GM19438 (cell line): ENCODE results near the gene ZNF362.
A peak's percentile ranks its signal among the peaks of the same experiment; 100 is the strongest.

Experiments
- ATAC-seq: cut with Tn5 transposase; IDR thresholded peaks from one replicate; pipeline ENCODE4 v1.9.1; 2021; ENCODE audit warnings: low read depth; ENCODE audit not compliant: unreplicated experiment

The ZNF362 gene

DNA sequence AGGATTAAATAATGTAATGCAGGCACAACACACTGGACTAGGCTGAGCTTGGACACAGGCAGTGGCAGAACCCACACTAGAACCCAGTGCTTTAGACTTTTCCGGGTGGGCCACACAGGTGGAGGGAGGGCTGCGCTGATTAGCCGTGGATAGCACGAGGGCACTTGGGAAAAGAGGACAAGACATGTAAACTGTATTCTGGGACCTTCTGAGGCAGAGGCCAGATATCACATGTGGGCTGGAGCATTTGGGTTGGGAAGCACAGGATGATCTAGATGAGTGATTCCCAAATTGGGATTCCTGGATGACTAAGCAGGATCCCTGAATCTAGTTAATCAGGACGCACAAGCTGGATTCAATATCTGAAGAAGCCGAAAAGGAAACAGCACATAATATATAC, 84.9 kb downstream of the ZNF362 start:
- ATAC-seq, result no peak

DNA sequence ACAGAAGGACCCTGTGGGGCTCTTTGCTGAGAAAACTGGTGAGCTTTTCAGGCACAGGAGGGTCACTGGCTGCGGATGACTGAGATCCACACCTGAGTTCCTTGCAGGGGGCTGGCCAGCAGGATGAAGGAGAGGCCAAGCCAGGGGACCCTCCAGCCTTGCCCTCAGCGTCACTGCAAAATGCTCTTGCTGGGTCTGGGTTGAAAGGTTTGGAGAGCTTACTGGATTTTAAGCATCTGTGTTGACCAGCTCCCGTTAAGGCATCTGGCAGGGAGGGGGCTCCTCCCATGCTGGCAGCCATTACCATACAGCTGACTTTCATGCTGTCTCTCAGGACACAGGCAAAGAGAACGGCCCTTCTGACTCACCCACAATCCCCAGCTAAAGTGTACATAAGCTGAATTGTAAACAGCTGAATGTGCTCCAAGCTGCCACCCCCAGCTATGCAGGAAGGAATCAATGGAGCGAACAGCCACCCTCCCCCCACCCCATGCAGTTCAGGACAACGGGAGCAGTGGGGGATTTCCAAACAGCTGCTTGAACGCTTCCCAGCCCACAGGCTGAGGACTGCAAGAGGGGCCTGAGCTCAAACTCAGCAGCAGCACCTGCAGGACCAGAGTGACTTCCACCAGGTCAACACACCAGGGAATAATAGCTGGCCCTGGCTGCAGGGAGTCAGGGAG, 85.9 kb downstream of the ZNF362 start:
- ATAC-seq, result no peak

DNA sequence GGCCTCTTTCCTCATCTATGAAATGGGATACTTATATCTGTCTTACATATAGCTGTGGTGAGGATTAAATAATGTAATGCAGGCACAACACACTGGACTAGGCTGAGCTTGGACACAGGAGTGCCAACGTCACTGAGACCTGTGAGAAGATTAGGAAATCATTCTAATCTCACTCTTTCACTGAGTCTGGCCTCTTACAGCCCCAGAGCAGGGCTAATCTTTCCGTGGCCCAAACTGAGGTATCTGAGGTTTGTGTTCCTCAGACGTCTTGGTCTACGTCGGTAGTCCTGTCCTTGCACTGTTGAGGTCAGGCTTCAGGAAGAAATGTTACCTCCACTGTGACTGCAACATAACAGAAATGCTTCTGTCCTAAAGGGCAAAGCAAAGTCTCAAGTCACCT, 87.2 kb downstream of the ZNF362 start:
- ATAC-seq, result no peak

DNA sequence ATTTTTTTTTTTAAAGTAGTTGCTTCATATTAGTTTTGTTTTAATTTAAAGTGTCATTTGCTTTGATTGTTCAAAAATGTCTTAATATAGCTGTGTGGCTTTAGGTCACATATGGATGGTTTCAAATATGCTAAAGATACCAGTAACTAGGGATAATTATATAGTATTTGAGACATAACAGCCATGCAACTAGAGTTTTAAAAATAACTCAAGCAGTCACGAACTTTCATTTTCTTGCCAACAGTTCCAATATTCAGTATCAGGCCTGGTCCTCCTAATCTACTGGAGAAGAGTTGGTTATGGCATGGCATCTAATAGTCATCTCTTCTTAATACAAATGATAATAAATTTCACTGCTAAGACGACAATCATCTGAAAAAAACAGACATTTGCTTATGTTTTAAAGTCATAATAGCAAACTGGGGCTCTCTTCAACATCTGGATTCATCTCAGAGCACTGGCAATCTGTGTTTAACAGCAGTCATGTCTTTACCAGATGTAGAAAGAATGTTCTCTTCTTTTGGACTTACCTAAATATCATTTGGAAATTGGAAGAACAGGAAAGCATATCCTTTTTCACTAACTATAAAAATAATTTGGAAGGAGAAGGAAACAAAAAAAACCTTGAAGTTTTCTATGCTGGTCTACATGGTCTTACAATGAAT, 88.7 kb downstream of the ZNF362 start:
- no peak for ATAC-seq

DNA sequence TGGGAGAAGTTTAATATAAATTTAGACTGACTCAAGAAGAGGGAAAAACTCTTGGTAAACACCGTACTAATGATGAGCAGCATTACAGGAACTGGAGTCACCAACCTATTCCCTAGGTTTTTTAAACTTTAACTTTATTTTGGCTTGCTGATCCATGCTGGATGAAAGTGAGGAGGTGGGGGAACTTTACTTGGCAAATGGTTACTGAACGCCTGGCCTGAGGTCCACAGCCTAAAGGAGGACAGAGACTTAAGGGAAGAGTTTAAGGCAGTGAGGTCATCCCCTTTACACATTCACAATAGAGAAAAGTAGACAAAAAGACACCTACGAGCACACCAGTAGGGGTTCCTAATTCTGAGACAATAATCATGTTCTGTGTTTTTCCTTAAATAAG, 90.2 kb downstream of the ZNF362 start:
- ATAC-seq, result no peak

DNA sequence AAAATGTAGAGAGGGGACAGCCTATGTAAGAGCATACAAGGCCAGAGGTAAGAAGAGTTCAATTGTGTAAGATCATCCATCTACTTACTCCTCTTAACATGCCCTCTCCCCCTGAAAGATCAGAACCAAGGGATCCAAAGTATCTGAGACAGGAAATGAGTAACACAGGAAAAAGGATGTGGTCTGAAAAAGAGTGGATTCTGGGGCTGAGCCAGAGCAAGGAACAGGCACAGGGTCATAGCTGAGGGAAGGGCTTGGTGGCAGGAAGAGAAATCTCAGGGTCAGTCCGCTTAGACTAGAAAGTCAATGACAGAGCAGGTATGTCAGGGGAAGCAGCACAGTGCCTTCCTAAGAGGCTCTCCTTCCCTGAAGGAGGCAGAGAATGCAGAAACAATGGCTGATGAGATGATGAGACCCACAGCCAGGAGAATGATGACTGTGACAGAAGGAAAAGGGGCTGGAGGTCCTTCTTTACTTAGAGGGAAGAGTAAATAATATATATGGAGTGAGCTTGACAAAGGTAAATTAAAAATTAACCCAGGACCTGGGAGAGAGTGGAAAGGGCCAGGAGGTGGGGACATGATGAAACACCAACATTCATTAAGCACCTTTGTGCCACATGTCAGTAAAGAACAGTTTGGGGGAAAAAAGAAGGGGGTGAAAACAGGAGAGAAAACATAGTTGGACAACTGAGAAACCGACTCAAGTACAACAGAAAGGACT, 90.8 kb downstream of the ZNF362 start:
- ATAC-seq, result no peak

DNA sequence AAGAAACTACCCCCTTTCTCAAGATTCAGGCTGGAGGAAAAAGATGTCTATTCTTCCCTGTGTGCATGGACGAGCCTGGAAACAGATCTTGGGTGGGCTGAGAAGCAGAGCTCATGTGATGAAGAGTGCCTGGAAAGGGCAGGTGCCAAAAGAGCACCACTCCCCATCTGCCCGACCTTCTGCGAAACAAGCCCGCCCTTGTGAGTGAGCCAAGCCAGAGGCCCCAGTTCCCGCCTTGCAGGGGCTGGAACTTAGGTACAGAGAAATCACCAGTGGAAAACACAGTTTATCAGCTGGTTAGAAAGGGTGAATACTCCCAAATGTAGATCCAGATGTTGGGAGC, 91.3 kb downstream of the ZNF362 start:
- ATAC-seq, result no peak

DNA sequence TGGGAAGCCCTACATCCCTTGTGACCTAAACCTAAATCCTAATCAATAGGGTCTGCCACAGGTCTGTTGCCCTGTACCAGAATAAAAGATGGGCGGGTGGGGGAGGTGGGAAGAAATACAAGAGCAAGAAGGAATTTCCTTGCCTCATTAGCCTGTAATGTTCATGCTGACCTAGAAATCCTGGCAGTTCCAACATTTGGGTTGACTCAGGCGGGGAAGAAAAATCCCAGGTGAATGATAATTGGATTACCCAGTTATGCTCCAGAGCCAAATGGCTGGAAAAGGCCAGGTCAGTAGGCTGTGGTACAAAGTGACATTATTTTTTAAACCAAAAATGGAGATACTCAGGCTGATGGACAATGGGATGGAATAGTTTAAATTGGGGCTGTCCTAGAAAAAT, 91.9 kb downstream of the ZNF362 start:
- no peak for ATAC-seq

DNA sequence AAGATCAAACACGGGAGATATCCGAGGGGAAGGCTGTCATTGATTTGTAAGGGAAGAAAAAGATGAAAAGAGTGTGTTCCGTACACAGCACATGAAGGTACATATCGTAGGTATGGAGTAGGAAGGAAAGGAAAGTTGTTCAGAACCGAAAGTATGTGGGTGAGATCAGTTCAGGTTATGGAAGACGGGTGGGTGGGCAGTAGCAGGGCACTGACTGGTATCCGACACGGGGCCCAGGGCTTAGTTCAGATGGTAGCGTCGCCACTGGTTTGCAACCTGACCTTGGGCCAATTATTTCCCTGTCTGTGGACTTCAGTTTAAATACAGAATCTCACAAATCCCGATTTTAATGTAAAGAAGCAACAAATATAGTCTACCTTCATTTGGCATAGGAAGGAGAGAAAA, 92.4 kb downstream of the ZNF362 start:
- ATAC-seq, result no peak

DNA sequence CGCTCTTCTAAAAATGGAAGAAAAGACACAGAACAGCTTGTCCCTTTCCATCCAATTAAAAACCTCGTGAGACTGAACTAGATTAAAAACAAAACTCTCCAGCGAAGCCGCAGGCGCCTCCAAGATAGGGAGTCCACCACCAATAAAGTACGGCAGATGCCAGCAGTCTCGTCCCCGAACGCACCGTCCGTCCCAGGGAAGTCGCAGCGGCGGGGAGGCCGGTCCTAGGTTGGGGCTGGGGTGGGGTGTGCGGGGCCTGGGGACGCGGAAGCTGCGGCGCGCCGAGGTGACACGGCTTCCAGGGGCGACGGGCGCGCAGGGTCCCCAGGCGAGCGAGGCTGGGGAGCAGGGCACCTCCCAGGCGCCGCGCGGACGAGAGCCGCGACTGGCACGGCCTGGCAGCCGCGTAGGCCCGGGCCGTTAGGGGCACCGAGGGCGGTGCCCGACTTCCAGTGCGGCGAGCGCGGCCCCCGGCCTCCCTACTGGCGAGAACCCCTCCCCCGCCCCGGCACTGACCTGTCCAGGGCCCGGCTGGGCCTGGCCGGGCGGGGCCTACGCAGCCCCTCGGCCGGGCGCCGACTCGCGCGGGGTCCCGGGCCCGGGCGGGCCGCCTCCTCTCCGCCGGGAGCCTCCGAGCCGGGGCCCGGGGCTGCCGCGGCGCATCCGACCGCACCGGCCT, 92.9 kb downstream of the ZNF362 start:
- ATAC-seq, result peak; percentile 37

DNA sequence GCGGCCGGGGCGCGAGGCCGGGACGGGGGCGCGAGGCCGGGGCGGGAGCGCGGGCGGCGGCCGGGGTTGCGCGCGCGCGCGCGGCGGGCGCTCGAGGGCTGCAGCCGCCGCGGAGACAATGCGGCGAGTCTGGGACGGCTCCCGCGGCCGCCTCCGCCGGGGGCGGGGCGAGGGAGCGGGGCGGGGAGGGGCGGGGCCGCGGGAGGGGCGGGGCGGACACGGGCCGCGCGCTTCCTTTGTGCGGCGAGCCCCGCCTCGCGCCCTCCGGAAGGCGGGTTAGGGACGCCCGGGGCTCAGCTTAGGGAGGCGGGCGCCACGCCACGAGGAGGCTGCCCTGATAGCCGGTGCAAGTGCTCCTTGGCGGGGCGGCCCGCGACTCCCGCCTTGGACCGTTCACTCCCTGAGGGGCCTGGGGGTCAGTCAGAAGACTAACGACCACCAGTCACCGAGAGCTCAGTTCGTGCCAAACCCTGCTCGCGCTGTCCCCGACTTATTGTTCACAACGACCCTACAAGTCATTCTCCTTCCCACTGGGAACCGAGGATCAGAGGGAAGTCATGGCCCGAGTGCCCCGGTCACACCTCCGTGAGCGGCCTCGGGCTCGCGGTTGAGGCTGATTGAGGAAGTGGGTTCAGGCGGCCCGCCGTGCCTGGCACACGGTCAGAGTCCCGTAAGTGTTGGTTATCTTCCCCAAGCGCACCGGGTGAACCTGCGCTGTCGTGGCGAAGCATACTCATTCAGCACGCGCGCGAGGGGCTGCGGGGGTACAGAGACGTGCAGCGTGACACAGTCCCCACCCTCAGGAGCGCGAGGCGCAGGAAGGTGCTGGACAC, 93.7 kb downstream of the ZNF362 start:
- peak; percentile 73 for ATAC-seq
